BJ (cell line): ENCODE results near the gene ENOX2. TPM values are rescaled to one million over a fixed set of nuclear protein-coding genes. Genes with fewer than 3 reads are reported as not detected.

Experiments used
- CTCF ChIA-PET: fragments of 350-600 bp; formaldehyde crosslinking; extraction: SDS; loops from one replicate; lab custom pipeline; 2021; ENCODE audit warnings: antibody characterized with exemption, inconsistent platforms; lab: Yijun Ruan, JAX
- POLR2A ChIA-PET: fragments of 300-600 bp; sonication (Branson Sonifier 250); formaldehyde crosslinking; extraction: SDS; loops from one replicate; lab custom pipeline; 2021; ENCODE audit warnings: antibody characterized with exemption; lab: Charles Lee
- DNase-seq: peaks from one replicate; pipeline ENCODE4 v3.0.0-alpha.2; 2011; ENCODE audit warnings: low read depth
- H3K27me3 ChIP-seq: 2 replicates; pipeline ENCODE4 v1.6.0; 2011; ENCODE audit warnings: low read length; ENCODE audit not compliant: control insufficient read depth, insufficient read depth
- H3K36me3 ChIP-seq: 2 replicates; pipeline ENCODE4 v1.5.1; 2011; ENCODE audit warnings: low read length; ENCODE audit not compliant: control insufficient read depth, insufficient read depth
- H3K4me3 ChIP-seq: 2 replicates; pipeline ENCODE4 v1.5.1; 2011; ENCODE audit warnings: low read depth, mild to moderate bottlenecking, control low read depth, low read length
- CTCF ChIP-seq: IDR thresholded peaks from 2 replicates; pipeline ENCODE4 v1.5.1; 2011; ENCODE audit warnings: low read depth, mild to moderate bottlenecking, control low read depth, inconsistent platforms, low read length, moderate library complexity; ENCODE audit not compliant: insufficient read depth
- polyA plus RNA-seq: library from polyadenylated mRNA; depleted of rRNA; stranded (reverse); fragments of >200 nt; gene quantifications from 2 replicates; pipeline ENCODE4 v1.2.3, GENCODE V29; 2011; rRNA removed

Gene ENOX2
- polyA plus RNA-seq, 1 experiment, result 17.5 TPM

DNA sequence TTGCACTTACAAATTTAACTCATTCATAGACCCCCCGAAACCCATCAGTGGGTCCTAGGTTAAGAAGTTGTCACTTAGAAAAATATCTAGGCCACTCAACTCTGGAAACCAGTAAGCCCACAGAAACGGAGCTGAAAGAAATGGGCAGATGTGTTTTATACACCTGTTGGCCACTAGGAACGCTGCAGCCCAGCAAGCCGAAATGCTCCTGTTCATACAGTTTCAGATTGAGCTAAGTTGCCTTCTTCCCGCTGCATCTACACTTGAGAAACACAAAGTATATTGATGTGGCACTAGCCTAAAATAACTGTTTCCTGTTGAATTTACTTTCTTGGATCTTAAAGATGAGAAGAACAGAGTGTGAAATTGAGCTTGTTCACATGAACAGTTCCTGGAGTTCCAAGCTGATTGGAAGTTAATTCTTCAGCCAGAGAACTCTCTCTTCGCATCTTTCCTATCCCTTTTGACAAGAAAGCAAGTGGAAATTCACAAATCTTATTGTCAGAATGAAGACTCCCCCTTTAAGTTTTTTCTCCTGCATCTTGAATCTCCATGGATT, 327.1 kb downstream of the ENOX2 start:
- ChIA-PET CTCF (interaction anchor here (0.6 to 2.5 kb wide), 13 partner anchors 10 to 340 kb away, joined by 3 to 16 read pairs (median 4); no protein-coding TSS in a partner anchor), POLR2A (no interaction called here)
- peak; percentile 77 for TF ChIP-seq CTCF
- DNase-seq, result no peak
- Histone ChIP-seq H3K36me3 (no peaks in the 10 kb centered on the region), H3K27me3 (no peaks in the 10 kb centered on the region), H3K4me3 (no peak overlapping the region)

Other genes starting within 250 kb of the ENOX2 start
- gene ARHGAP36, start 155.1 kb upstream of the ENOX2 start, polyA plus RNA-seq, result not detected in 2 replicates